ENCODE measurements around the gene INF2.

The INF2 gene

GRCh38 chr14:104701383-104702076 is 12.1 kb downstream of the INF2 start:
- H3K4me1 ChIP-seq (ENCODE audit: insufficient read depth, low read length): peaks cover 7% of the 10 kb centered on the region
- H3K36me3 ChIP-seq (ENCODE audit: insufficient read depth, low read depth, low read length): peaks cover 26% of the 10 kb centered on the region
- no peak overlapping the region for H3K9ac ChIP-seq (ENCODE audit: low read depth, low read length)
- H3K27me3 ChIP-seq (ENCODE audit: insufficient read depth, low read length): no peaks in the 10 kb centered on the region; the same call in 1 of the 2 replicates
- H3K9me3 ChIP-seq (ENCODE audit: insufficient read depth, low read depth, low read length): peaks cover 14% of the 10 kb centered on the region
- H3K27ac ChIP-seq (ENCODE audit: low read length): no peak overlapping the region
- no peak overlapping the region; the same call in 1 of the 2 replicates for H3K4me3 ChIP-seq (ENCODE audit: low read length)

GRCh38 chr14:104702106-104702505 is 12.7 kb downstream of the INF2 start:
- Histone ChIP-seq H3K27ac (ENCODE audit: low read length) (no peak overlapping the region), H3K27me3 (ENCODE audit: insufficient read depth, low read length) (no peaks in the 10 kb centered on the region; the same call in 1 of the 2 replicates), H3K4me3 (ENCODE audit: low read length) (no peak overlapping the region), H3K4me1 (ENCODE audit: insufficient read depth, low read length) (peaks cover 7% of the 10 kb centered on the region), H3K36me3 (ENCODE audit: insufficient read depth, low read depth, low read length) (peaks cover 26% of the 10 kb centered on the region), H3K9me3 (ENCODE audit: insufficient read depth, low read depth, low read length) (peaks cover 14% of the 10 kb centered on the region), H3K9ac (ENCODE audit: low read depth, low read length) (no peak overlapping the region)

- Histone ChIP-seq H3K4me1 (ENCODE audit: insufficient read depth, low read length) (peaks cover 7% of the 10 kb centered on the region), H3K27ac (ENCODE audit: low read length) (no peak overlapping the region), H3K36me3 (ENCODE audit: insufficient read depth, low read depth, low read length) (peaks cover 26% of the 10 kb centered on the region), H3K9me3 (ENCODE audit: insufficient read depth, low read depth, low read length) (peaks cover 14% of the 10 kb centered on the region), H3K4me3 (ENCODE audit: low read length) (no peak overlapping the region), H3K27me3 (ENCODE audit: insufficient read depth, low read length) (no peaks in the 10 kb centered on the region; the same call in 1 of the 2 replicates), H3K9ac (ENCODE audit: low read depth, low read length) (no peak overlapping the region)
These were observed 13.3 kb downstream of the INF2 start for GRCh38 chr14:104702673-104703072.

- no peak overlapping the region for H3K4me3 ChIP-seq (ENCODE audit: low read length)
- H3K9me3 ChIP-seq (ENCODE audit: insufficient read depth, low read depth, low read length): peaks cover 14% of the 10 kb centered on the region
- H3K27ac ChIP-seq (ENCODE audit: low read length): no peak overlapping the region
- no peaks in the 10 kb centered on the region; the same call in 1 of the 2 replicates for H3K27me3 ChIP-seq (ENCODE audit: insufficient read depth, low read length)
- H3K9ac ChIP-seq (ENCODE audit: low read depth, low read length): no peak overlapping the region
- peaks cover 26% of the 10 kb centered on the region for H3K36me3 ChIP-seq (ENCODE audit: insufficient read depth, low read depth, low read length)
- H3K4me1 ChIP-seq (ENCODE audit: insufficient read depth, low read length): peaks cover 5% of the 10 kb centered on the region; the same call in 1 of the 2 replicates
These were observed 13.9 kb downstream of the INF2 start for GRCh38 chr14:104703269-104703668.

GRCh38 chr14:104704252-104704651 is 14.8 kb downstream of the INF2 start:
- Histone ChIP-seq H3K4me3 (ENCODE audit: low read length) (no peak overlapping the region), H3K9me3 (ENCODE audit: insufficient read depth, low read depth, low read length) (peaks cover 14% of the 10 kb centered on the region), H3K36me3 (ENCODE audit: insufficient read depth, low read depth, low read length) (peaks cover 26% of the 10 kb centered on the region), H3K27ac (ENCODE audit: low read length) (no peak overlapping the region), H3K9ac (ENCODE audit: low read depth, low read length) (no peak overlapping the region), H3K4me1 (ENCODE audit: insufficient read depth, low read length) (peaks cover 8% of the 10 kb centered on the region; the same call in 1 of the 2 replicates), H3K27me3 (ENCODE audit: insufficient read depth, low read length) (no peaks in the 10 kb centered on the region; the same call in 1 of the 2 replicates)

- no peak overlapping the region for H3K4me3 ChIP-seq (ENCODE audit: low read length)
- peaks cover 14% of the 10 kb centered on the region for H3K9me3 ChIP-seq (ENCODE audit: insufficient read depth, low read depth, low read length)
- H3K36me3 ChIP-seq (ENCODE audit: insufficient read depth, low read depth, low read length): peaks cover 29% of the 10 kb centered on the region
- no peak overlapping the region for H3K9ac ChIP-seq (ENCODE audit: low read depth, low read length)
- H3K27ac ChIP-seq (ENCODE audit: low read length): no peak overlapping the region
- no peaks in the 10 kb centered on the region; the same call in 1 of the 2 replicates for H3K27me3 ChIP-seq (ENCODE audit: insufficient read depth, low read length)
- peaks cover 6% of the 10 kb centered on the region; the same call in 1 of the 2 replicates for H3K4me1 ChIP-seq (ENCODE audit: insufficient read depth, low read length)
These were observed 16.1 kb downstream of the INF2 start for GRCh38 chr14:104705340-104706047.

- no peak overlapping the region for H3K9ac ChIP-seq (ENCODE audit: low read depth, low read length)
- H3K36me3 ChIP-seq (ENCODE audit: insufficient read depth, low read depth, low read length): peaks cover 25% of the 10 kb centered on the region
- no peak overlapping the region for H3K4me3 ChIP-seq (ENCODE audit: low read length)
- H3K9me3 ChIP-seq (ENCODE audit: insufficient read depth, low read depth, low read length): peaks cover 14% of the 10 kb centered on the region
- no peak overlapping the region for H3K27ac ChIP-seq (ENCODE audit: low read length)
- H3K4me1 ChIP-seq (ENCODE audit: insufficient read depth, low read length): 0 out of 2 replicates have a peak, but pooled peaks cover 4% of the 10 kb centered on the region
- H3K27me3 ChIP-seq (ENCODE audit: insufficient read depth, low read length): no peaks in the 10 kb centered on the region
These were observed 17.6 kb downstream of the INF2 start for GRCh38 chr14:104706733-104707607.

GRCh38 chr14:104707608-104708595 is 18.5 kb downstream of the INF2 start:
- Histone ChIP-seq H3K27ac (ENCODE audit: low read length) (no peak overlapping the region), H3K4me1 (ENCODE audit: insufficient read depth, low read length) (0 out of 2 replicates have a peak, but pooled peaks cover 4% of the 10 kb centered on the region), H3K36me3 (ENCODE audit: insufficient read depth, low read depth, low read length) (peaks cover 25% of the 10 kb centered on the region), H3K9me3 (ENCODE audit: insufficient read depth, low read depth, low read length) (peaks cover 14% of the 10 kb centered on the region), H3K9ac (ENCODE audit: low read depth, low read length) (no peak overlapping the region), H3K4me3 (ENCODE audit: low read length) (no peak overlapping the region), H3K27me3 (ENCODE audit: insufficient read depth, low read length) (no peaks in the 10 kb centered on the region)

- no peak overlapping the region for H3K27ac ChIP-seq (ENCODE audit: low read length)
- H3K9ac ChIP-seq (ENCODE audit: low read depth, low read length): no peak overlapping the region
- 0 out of 2 replicates have a peak, but pooled peaks cover 4% of the 10 kb centered on the region for H3K4me1 ChIP-seq (ENCODE audit: insufficient read depth, low read length)
- H3K36me3 ChIP-seq (ENCODE audit: insufficient read depth, low read depth, low read length): peaks cover 19% of the 10 kb centered on the region
- peaks cover 12% of the 10 kb centered on the region for H3K9me3 ChIP-seq (ENCODE audit: insufficient read depth, low read depth, low read length)
- H3K4me3 ChIP-seq (ENCODE audit: low read length): no peak overlapping the region
- H3K27me3 ChIP-seq (ENCODE audit: insufficient read depth, low read length): no peaks in the 10 kb centered on the region
These were observed 19.3 kb downstream of the INF2 start for GRCh38 chr14:104708606-104709268.

GRCh38 chr14:104709387-104710039 is 20.1 kb downstream of the INF2 start:
- Histone ChIP-seq H3K4me1 (ENCODE audit: insufficient read depth, low read length) (0 out of 2 replicates have a peak, but pooled peaks cover 4% of the 10 kb centered on the region), H3K36me3 (ENCODE audit: insufficient read depth, low read depth, low read length) (peaks cover 12% of the 10 kb centered on the region), H3K9me3 (ENCODE audit: insufficient read depth, low read depth, low read length) (peaks cover 4% of the 10 kb centered on the region; the same call in 1 of the 2 replicates), H3K9ac (ENCODE audit: low read depth, low read length) (no peak overlapping the region), H3K27ac (ENCODE audit: low read length) (no peak overlapping the region), H3K27me3 (ENCODE audit: insufficient read depth, low read length) (no peaks in the 10 kb centered on the region), H3K4me3 (ENCODE audit: low read length) (no peak overlapping the region)

Data from iPS-20b (cell line).